C1 segment of cervical spinal cord (tissue), 14 donors: ENCODE measurements around the gene REPIN1.

Source experiments
- DNase-seq, 14 donors: peaks; one replicate each; lab custom pipeline; 2025; lab: John Stamatoyannopoulos, UW

Gene REPIN1

GRCh38 chr7:150368096-150368883, at the start of gene REPIN1:
TSS of gene REPIN1 (plus strand) at chr7:150368822. CDS start at chr7:150369712, 890 bp downstream.
- DNase-seq = peak; percentile 39 to 93 (median 85)

- DNase-seq = no peak
Observed at GRCh38 chr7:150321788-150322113, 46.9 kb upstream of the REPIN1 start.

GRCh38 chr7:150322114-150322832, 46.3 kb upstream of the REPIN1 start:
- no peak for DNase-seq

GRCh38 chr7:150322833-150323681, 45.6 kb upstream of the REPIN1 start, which contains the start of the genes ACTR3C and LRRC61:
TSS of gene ACTR3C (minus strand) at chr7:150323545. CDS start at chr7:150295296, 28,249 bp downstream.
TSS of gene LRRC61 (plus strand) at chr7:150323355. CDS start at chr7:150336862, 13,507 bp downstream.
- DNase-seq = peak in 4 of 14 donors; percentile 24 to 51 (median 30)

- DNase-seq = no peak
Observed at GRCh38 chr7:150323682-150324372, 44.8 kb upstream of the REPIN1 start.

GRCh38 chr7:150324373-150324961, 44.2 kb upstream of the REPIN1 start:
- no peak for DNase-seq

- DNase-seq = no peak
Observed at GRCh38 chr7:150325110-150325611, 43.5 kb upstream of the REPIN1 start.

GRCh38 chr7:150325901-150326300, 42.7 kb upstream of the REPIN1 start:
- no peak for DNase-seq

GRCh38 chr7:150326657-150327268, 41.9 kb upstream of the REPIN1 start:
- DNase-seq = no peak

GRCh38 chr7:150327308-150327707, 41.3 kb upstream of the REPIN1 start:
- DNase-seq = no peak

GRCh38 chr7:150329331-150330120, 39.1 kb upstream of the REPIN1 start:
- DNase-seq = peak in 4 of 14 donors; percentile 20 to 57 (median 30)

- no peak for DNase-seq
Observed at GRCh38 chr7:150330211-150330885, 38.3 kb upstream of the REPIN1 start.

GRCh38 chr7:150332852-150333635, 35.6 kb upstream of the REPIN1 start:
- no peak for DNase-seq

- no peak for DNase-seq
Observed at GRCh38 chr7:150333659-150334058, 35.0 kb upstream of the REPIN1 start.

- DNase-seq = no peak
Observed at GRCh38 chr7:150334108-150334507, 34.5 kb upstream of the REPIN1 start.

GRCh38 chr7:150335108-150335773, 33.4 kb upstream of the REPIN1 start:
- no peak for DNase-seq

- no peak for DNase-seq
Observed at GRCh38 chr7:150335774-150336112, 32.9 kb upstream of the REPIN1 start.

- no peak for DNase-seq
Observed at GRCh38 chr7:150336746-150337145, 31.9 kb upstream of the REPIN1 start.
